Keratinocyte (primary cell): Measurements from ENCODE around the gene PGLYRP2. TPM values are rescaled to one million over a fixed set of nuclear protein-coding genes. Genes with fewer than 3 reads are reported as not detected.
"Not testable (repeated sequence)": the region's sequence is repeated elsewhere in the genome, so short reads cannot be mapped to it uniquely, and the experiment has no call there.

Source experiments
- DNase-seq: peaks from one replicate; pipeline ENCODE4 v3.0.0-alpha.2; 2011; ENCODE audit warnings: low read depth, missing footprints, low spot score
- FAIRE-seq: peaks from 2 replicates; lab custom pipeline; 2011; peaks lifted over from hg19 to GRCh38; lab: Jason Lieb, UNC
- H2AFZ ChIP-seq: 2 replicates; pipeline ENCODE4 v1.6.0; 2012; ENCODE audit warnings: low read length, control low read depth, inconsistent platforms; ENCODE audit not compliant: control insufficient read depth
- H3K27ac ChIP-seq: 2 replicates; pipeline ENCODE4 v1.5.1; 2011; ENCODE audit warnings: low read length; ENCODE audit not compliant: control insufficient read depth, insufficient read depth
- H3K27me3 ChIP-seq: 3 replicates; pipeline ENCODE4 v1.6.0; 2011; ENCODE audit warnings: low read length; ENCODE audit not compliant: control insufficient read depth, insufficient read depth; ENCODE audit errors: extremely low read depth
- H3K36me3 ChIP-seq, 2 experiments: 2 replicates in 1 of 2; 3 replicates in 1 of 2; pipeline ENCODE4 v1.5.1; 2011; ENCODE audit warnings: low read length in 2 of 2, mild to moderate bottlenecking in 1 of 2; ENCODE audit not compliant: control insufficient read depth in 2 of 2, insufficient read depth in 2 of 2; ENCODE audit errors: extremely low read depth in 1 of 2
- H3K4me1 ChIP-seq: 3 replicates; pipeline ENCODE4 v1.5.1; 2011; ENCODE audit warnings: low read length; ENCODE audit not compliant: control insufficient read depth, insufficient read depth; ENCODE audit errors: extremely low read depth
- H3K4me2 ChIP-seq: 3 replicates; pipeline ENCODE4 v1.6.0; 2011; ENCODE audit warnings: low read depth, low read length; ENCODE audit not compliant: control insufficient read depth, insufficient read depth; ENCODE audit errors: extremely low read depth
- H3K4me3 ChIP-seq, 3 experiments: fragments of 200-600 bp in 1 of 3; sonication (generic) in 1 of 3; 2 replicates in 2 of 3; 3 replicates in 1 of 3; pipeline ENCODE4 v1.5.1; 2011 to 2016; ENCODE audit warnings: low read length in 3 of 3, mild to moderate bottlenecking in 3 of 3, control low read depth in 2 of 3, inconsistent platforms in 1 of 3, low read depth in 1 of 3, mixed read lengths in 1 of 3, mixed run types in 1 of 3, moderate library complexity in 1 of 3; ENCODE audit not compliant: control insufficient read depth in 2 of 3, insufficient read depth in 2 of 3; ENCODE audit errors: extremely low read depth in 1 of 3
- H3K79me2 ChIP-seq: 2 replicates; pipeline ENCODE4 v1.6.0; 2012; ENCODE audit warnings: low read length; ENCODE audit not compliant: control insufficient read depth, insufficient read depth
- H3K9ac ChIP-seq: 3 replicates; pipeline ENCODE4 v1.6.0; 2011; ENCODE audit warnings: low read length; ENCODE audit not compliant: control insufficient read depth, insufficient read depth; ENCODE audit errors: extremely low read depth
- H3K9me1 ChIP-seq: 3 replicates; pipeline ENCODE4 v1.6.0; 2011; ENCODE audit warnings: low read length; ENCODE audit not compliant: control insufficient read depth, insufficient read depth; ENCODE audit errors: extremely low read depth
- H3K9me3 ChIP-seq: 2 replicates; pipeline ENCODE4 v1.5.1; 2012; ENCODE audit warnings: low read depth, low read length; ENCODE audit not compliant: control insufficient read depth
- H4K20me1 ChIP-seq: 3 replicates; pipeline ENCODE4 v1.6.0; 2011; ENCODE audit warnings: low read length; ENCODE audit not compliant: control insufficient read depth, insufficient read depth; ENCODE audit errors: extremely low read depth
- CTCF ChIP-seq, 3 experiments: IDR thresholded peaks in 1 of 3; conservative IDR thresholded peaks in 1 of 3; optimal IDR thresholded peaks in 1 of 3; 2 replicates in 2 of 3; 3 replicates in 1 of 3; pipeline versions ENCODE3 to v1.5.1; 2011; ENCODE audit warnings: low read length in 3 of 3, mild to moderate bottlenecking in 3 of 3, moderate library complexity in 2 of 3, control low read depth in 1 of 3, inconsistent platforms in 1 of 3; ENCODE audit not compliant: insufficient read depth in 2 of 3; ENCODE audit errors: extremely low read depth in 1 of 3
- EZH2 ChIP-seq: IDR thresholded peaks from one replicate; pipeline ENCODE4 v1.6.1; 2012; ENCODE audit warnings: inconsistent platforms, mild to moderate bottlenecking, low read length, moderate library complexity
- dilution Hi-C: fragments of 300-500 bp; cut with MboI; formaldehyde crosslinking; loops from one replicate; pipeline ENCODE4 v1.7.0; 2020; ENCODE audit warnings: low sequenced_read_pairs; ENCODE audit not compliant: extremely low pct_ligation_motif_present
- polyA plus RNA-seq, 5 experiments: library from polyadenylated mRNA; depleted of rRNA in 3 of 5; stranded (reverse) in 3 of 5; stranded (forward) in 1 of 5; unstranded in 1 of 5; fragments of >200 nt; gene quantifications; 1 replicate in 1 of 5; 2 replicates in 3 of 5; 3 replicates in 1 of 5; pipeline versions ENCODE4 v1.2.1 to v1.2.3, GENCODE V29; 2011 to 2012; ENCODE audit warnings: missing spikeins in 2 of 5, low read depth in 1 of 5, low replicate concordance in 1 of 5

Gene PGLYRP2
- polyA plus RNA-seq, 1 donor (not counting 4 experiments of a cell fraction or from before 2014, with no cell fraction given): not detected

GRCh38 chr19:15475169-15475568, 4.1 kb downstream of the PGLYRP2 start:
- H3K9me1 ChIP-seq: no peaks in the 10 kb centered on the region
- no peak overlapping the region for H2AFZ ChIP-seq
- dilution Hi-C loops: no loop called here
- no peaks in the 10 kb centered on the region for H3K79me2 ChIP-seq
- no peak overlapping the region for H3K9ac ChIP-seq
- no peaks in the 10 kb centered on the region for H3K9me3 ChIP-seq
- no peak overlapping the region for H3K4me3 ChIP-seq
- no peaks in the 10 kb centered on the region for H3K4me1 ChIP-seq
- H3K27ac ChIP-seq: no peak overlapping the region
- TF ChIP-seq CTCF (optimal IDR thresholded peaks at IDR 0.05 in 1 of 3, IDR thresholded peaks at IDR 0.05 in 1 of 3, conservative IDR thresholded peaks at IDR 0.05 in 1 of 3; ENCODE audit: extremely low read depth in 1 of 3, insufficient read depth in 2 of 3, low read length in 3 of 3) (no peak), EZH2 (no peak)
- H3K27me3 ChIP-seq: no peaks in the 10 kb centered on the region
- FAIRE-seq (no peak), DNase-seq (no peak)
- no peaks in the 10 kb centered on the region for H3K36me3 ChIP-seq
- H4K20me1 ChIP-seq: no peaks in the 10 kb centered on the region
- no peak overlapping the region for H3K4me2 ChIP-seq

GRCh38 chr19:15473821-15474220, 5.5 kb downstream of the PGLYRP2 start:
- not testable (repeated sequence) for H3K9me1 ChIP-seq

GRCh38 chr19:15471639-15472101, 7.6 kb downstream of the PGLYRP2 start:
- Histone ChIP-seq H3K36me3 (no peaks in the 10 kb centered on the region), H2AFZ (no peak overlapping the region), H3K9me1 (no peaks in the 10 kb centered on the region), H3K9me3 (no peaks in the 10 kb centered on the region), H3K27ac (no peak overlapping the region), H3K4me1 (no peaks in the 10 kb centered on the region), H3K79me2 (no peaks in the 10 kb centered on the region), H3K27me3 (peaks cover 18% of the 10 kb centered on the region), H3K4me3 (no peak overlapping the region), H3K9ac (no peak overlapping the region), H3K4me2 (no peak overlapping the region), H4K20me1 (no peaks in the 10 kb centered on the region)
- dilution Hi-C loops: no loop called here
- FAIRE-seq (no peak), DNase-seq (no peak)
- TF ChIP-seq CTCF (optimal IDR thresholded peaks at IDR 0.05 in 1 of 3, IDR thresholded peaks at IDR 0.05 in 1 of 3, conservative IDR thresholded peaks at IDR 0.05 in 1 of 3; ENCODE audit: extremely low read depth in 1 of 3, insufficient read depth in 2 of 3, low read length in 3 of 3) (no peak), EZH2 (no peak)

More at GRCh38 chr19:15473821-15474220, 5.5 kb downstream of the PGLYRP2 start:
- H3K4me3 ChIP-seq, H2AFZ ChIP-seq, FAIRE-seq, H3K4me1 ChIP-seq, dilution Hi-C loops, H3K27ac ChIP-seq, H3K4me2 ChIP-seq, H3K9ac ChIP-seq, H3K79me2 ChIP-seq, H3K36me3 ChIP-seq, H3K9me3 ChIP-seq, DNase-seq, H4K20me1 ChIP-seq: not testable (repeated sequence)
- peaks cover 12% of the 10 kb centered on the region for H3K27me3 ChIP-seq
